ENCODE measurements around the gene APBA3.

DNA sequence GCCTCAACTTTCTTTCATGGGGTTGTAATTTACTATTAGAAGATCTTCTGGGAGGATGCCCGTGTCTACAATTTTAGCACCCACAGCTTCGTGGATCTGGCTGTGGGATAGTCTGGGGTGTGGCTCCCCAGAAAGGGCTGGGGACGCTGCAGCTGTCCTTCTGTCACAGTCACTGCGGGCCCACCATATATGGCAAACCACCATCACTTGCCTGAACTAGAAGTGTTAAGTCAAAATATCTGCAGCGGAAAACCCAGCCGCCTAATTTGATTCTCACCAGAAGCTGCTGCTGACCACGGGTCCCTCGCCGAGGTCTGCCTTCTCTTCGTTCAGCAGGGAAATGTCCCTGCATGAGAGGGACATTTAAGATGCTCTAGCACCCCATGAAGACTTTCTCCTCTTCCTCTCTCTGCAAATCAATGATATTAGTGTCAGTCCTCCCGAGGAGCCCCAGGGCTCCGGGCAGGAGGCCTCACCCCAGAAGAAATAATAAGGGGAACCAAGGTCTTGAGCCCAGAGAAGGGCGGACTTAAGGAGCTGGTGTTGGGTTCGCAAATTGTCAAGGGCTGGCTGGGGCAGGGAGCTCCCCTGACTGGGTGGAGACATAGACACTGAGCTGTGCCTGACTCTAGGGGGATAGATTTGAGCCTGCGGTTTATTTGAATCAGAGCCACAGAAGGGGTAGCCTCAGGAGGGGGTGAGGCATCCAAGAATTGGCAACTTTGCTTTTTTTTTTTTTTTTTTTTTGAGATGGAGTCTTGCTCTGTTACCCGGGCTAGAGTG lies 27.7 kb upstream of the APBA3 start:
- TF ChIP-seq, protein P1, sequence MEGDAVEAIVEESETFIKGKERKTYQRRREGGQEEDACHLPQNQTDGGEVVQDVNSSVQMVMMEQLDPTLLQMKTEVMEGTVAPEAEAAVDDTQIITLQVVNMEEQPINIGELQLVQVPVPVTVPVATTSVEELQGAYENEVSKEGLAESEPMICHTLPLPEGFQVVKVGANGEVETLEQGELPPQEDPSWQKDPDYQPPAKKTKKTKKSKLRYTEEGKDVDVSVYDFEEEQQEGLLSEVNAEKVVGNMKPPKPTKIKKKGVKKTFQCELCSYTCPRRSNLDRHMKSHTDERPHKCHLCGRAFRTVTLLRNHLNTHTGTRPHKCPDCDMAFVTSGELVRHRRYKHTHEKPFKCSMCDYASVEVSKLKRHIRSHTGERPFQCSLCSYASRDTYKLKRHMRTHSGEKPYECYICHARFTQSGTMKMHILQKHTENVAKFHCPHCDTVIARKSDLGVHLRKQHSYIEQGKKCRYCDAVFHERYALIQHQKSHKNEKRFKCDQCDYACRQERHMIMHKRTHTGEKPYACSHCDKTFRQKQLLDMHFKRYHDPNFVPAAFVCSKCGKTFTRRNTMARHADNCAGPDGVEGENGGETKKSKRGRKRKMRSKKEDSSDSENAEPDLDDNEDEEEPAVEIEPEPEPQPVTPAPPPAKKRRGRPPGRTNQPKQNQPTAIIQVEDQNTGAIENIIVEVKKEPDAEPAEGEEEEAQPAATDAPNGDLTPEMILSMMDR (IDR thresholded peaks at IDR 0.05) = no peak
- no peak for TF ChIP-seq POLR2A (IDR thresholded peaks at IDR 0.05)
